ENCODE data around the gene ZNF580. TPM values are rescaled to one million over a fixed set of nuclear protein-coding genes. Genes with fewer than 3 reads are reported as not detected.

Gene ZNF580
- total and polyA plus RNA-seq, 2 of the 13 experiments (the other 11 are each of a cell fraction or from before 2014, with no cell fraction given): 4.4 to 6.0 TPM

- TF ChIP-seq, protein P1, sequence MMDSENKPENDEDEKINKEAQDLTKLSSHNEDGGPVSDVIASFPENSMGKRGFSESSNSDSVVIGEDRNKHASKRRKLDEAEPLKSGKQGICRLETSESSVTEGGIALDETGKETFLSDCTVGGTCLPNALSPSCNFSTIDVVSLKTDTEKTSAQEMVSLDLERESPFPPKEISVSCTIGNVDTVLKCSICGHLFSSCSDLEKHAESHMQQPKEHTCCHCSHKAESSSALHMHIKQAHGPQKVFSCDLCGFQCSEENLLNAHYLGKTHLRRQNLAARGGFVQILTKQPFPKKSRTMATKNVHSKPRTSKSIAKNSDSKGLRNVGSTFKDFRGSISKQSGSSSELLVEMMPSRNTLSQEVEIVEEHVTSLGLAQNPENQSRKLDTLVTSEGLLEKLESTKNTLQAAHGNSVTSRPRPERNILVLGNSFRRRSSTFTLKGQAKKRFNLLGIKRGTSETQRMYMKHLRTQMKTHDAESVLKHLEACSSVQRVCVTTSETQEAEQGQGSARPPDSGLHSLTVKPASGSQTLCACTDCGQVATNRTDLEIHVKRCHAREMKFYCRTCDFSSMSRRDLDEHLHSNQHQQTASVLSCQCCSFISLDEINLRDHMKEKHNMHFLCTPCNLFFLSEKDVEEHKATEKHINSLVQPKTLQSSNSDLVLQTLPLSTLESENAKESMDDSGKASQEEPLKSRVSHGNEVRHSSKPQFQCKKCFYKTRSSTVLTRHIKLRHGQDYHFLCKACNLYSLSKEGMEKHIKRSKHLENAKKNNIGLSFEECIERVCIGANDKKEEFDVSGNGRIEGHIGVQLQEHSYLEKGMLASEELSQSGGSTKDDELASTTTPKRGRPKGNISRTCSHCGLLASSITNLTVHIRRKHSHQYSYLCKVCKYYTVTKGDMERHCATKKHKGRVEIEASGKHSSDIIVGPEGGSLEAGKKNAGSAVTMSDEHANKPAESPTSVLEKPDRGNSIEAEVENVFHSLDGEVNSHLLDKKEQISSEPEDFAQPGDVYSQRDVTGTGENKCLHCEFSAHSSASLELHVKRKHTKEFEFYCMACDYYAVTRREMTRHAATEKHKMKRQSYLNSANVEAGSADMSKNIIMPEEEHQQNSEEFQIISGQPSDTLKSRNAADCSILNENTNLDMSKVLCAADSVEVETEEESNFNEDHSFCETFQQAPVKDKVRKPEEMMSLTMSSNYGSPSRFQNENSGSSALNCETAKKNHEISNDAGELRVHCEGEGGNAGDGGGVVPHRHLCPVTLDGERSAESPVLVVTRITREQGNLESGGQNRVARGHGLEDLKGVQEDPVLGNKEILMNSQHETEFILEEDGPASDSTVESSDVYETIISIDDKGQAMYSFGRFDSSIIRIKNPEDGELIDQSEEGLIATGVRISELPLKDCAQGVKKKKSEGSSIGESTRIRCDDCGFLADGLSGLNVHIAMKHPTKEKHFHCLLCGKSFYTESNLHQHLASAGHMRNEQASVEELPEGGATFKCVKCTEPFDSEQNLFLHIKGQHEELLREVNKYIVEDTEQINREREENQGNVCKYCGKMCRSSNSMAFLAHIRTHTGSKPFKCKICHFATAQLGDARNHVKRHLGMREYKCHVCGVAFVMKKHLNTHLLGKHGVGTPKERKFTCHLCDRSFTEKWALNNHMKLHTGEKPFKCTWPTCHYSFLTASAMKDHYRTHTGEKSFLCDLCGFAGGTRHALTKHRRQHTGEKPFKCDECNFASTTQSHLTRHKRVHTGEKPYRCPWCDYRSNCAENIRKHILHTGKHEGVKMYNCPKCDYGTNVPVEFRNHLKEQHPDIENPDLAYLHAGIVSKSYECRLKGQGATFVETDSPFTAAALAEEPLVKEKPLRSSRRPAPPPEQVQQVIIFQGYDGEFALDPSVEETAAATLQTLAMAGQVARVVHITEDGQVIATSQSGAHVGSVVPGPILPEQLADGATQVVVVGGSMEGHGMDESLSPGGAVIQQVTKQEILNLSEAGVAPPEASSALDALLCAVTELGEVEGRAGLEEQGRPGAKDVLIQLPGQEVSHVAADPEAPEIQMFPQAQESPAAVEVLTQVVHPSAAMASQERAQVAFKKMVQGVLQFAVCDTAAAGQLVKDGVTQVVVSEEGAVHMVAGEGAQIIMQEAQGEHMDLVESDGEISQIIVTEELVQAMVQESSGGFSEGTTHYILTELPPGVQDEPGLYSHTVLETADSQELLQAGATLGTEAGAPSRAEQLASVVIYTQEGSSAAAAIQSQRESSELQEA (CRISPR knock-in tag; IDR thresholded peaks at IDR 0.05; ENCODE audit: not compliant biosample characterization): peak; percentile 26
- TF ChIP-seq ZNF713 (CRISPR knock-in tag; IDR thresholded peaks at IDR 0.05) (no peak), EZH2 (conservative IDR thresholded peaks at IDR 0.05; ENCODE audit: low read depth, low read length) (no peak), PRPF4 (IDR thresholded peaks at IDR 0.05; ENCODE audit: low read depth, low read length, poor library complexity, severe bottlenecking) (no peak), EHMT2 (IDR thresholded peaks at IDR 0.05; ENCODE audit: borderline replicate concordance, low read depth, low read length) (no peak), ZNF468 (CRISPR knock-in tag; IDR thresholded peaks at IDR 0.05) (no peak), CTCF (CRISPR knock-in tag; IDR thresholded peaks at IDR 0.05) (peak; percentile 99), HMG20A (CRISPR knock-in tag; IDR thresholded peaks at IDR 0.05; ENCODE audit: borderline replicate concordance) (no peak), PAX8 (CRISPR knock-in tag; IDR thresholded peaks at IDR 0.05; ENCODE audit: borderline replicate concordance) (no peak), FIP1L1 (IDR thresholded peaks at IDR 0.05; ENCODE audit: borderline replicate concordance, insufficient read depth, low read depth, low read length) (peak; percentile 67; the same call in 1 of the 2 replicates)
- TF ChIP-seq, protein P2, sequence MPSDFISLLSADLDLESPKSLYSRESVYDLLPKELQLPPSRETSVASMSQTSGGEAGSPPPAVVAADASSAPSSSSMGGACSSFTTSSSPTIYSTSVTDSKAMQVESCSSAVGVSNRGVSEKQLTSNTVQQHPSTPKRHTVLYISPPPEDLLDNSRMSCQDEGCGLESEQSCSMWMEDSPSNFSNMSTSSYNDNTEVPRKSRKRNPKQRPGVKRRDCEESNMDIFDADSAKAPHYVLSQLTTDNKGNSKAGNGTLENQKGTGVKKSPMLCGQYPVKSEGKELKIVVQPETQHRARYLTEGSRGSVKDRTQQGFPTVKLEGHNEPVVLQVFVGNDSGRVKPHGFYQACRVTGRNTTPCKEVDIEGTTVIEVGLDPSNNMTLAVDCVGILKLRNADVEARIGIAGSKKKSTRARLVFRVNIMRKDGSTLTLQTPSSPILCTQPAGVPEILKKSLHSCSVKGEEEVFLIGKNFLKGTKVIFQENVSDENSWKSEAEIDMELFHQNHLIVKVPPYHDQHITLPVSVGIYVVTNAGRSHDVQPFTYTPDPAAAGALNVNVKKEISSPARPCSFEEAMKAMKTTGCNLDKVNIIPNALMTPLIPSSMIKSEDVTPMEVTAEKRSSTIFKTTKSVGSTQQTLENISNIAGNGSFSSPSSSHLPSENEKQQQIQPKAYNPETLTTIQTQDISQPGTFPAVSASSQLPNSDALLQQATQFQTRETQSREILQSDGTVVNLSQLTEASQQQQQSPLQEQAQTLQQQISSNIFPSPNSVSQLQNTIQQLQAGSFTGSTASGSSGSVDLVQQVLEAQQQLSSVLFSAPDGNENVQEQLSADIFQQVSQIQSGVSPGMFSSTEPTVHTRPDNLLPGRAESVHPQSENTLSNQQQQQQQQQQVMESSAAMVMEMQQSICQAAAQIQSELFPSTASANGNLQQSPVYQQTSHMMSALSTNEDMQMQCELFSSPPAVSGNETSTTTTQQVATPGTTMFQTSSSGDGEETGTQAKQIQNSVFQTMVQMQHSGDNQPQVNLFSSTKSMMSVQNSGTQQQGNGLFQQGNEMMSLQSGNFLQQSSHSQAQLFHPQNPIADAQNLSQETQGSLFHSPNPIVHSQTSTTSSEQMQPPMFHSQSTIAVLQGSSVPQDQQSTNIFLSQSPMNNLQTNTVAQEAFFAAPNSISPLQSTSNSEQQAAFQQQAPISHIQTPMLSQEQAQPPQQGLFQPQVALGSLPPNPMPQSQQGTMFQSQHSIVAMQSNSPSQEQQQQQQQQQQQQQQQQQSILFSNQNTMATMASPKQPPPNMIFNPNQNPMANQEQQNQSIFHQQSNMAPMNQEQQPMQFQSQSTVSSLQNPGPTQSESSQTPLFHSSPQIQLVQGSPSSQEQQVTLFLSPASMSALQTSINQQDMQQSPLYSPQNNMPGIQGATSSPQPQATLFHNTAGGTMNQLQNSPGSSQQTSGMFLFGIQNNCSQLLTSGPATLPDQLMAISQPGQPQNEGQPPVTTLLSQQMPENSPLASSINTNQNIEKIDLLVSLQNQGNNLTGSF (CRISPR knock-in tag; IDR thresholded peaks at IDR 0.05): 0 out of 2 replicates have a peak, but pooled peaks have one; percentile 23
These were observed 13.0 kb downstream of the ZNF580 start (continued) for GRCh38 chr19:55653651-55654322.
